Choroid plexus epithelial cell (primary cell): ENCODE data around the gene PTBP3.

Experiments
- DNase-seq: peaks from one replicate; pipeline ENCODE4 v3.0.0-alpha.2; 2010; ENCODE audit warnings: low read depth
- H3K4me3 ChIP-seq: 2 replicates; pipeline ENCODE4 v1.5.1; 2011; ENCODE audit warnings: low read depth, mild to moderate bottlenecking, control low read depth, low read length, moderate library complexity
- CTCF ChIP-seq: conservative IDR thresholded peaks from 2 replicates; pipeline ENCODE4 v1.5.1; 2011; ENCODE audit warnings: low read depth, mild to moderate bottlenecking, control low read depth, inconsistent platforms, low read length, moderate library complexity

Gene PTBP3

DNA sequence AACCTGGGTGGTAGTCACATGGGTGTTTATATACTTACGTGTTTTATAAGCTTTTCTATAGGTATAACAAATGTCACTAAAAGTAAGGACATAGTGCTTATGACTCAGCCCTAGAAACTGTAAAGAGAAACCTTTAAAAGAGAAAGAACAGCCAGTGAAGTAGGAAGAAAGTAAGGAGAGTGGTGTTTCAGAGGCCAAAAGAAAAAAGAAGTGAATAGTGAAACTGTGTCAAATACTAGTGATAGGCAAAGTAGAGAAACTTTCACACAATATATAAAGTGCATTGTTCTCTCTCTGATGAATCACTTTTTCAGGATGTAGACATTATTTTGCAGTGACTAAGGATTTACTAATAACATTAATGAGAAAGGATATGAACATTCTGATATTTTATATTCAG, 84.1 kb downstream of the PTBP3 start:
- no peak for TF ChIP-seq CTCF
- no peak overlapping the region for H3K4me3 ChIP-seq
- peak; percentile 42 for DNase-seq

GRCh38 chr9:112248722-112249121, 84.7 kb downstream of the PTBP3 start:
- no peak for TF ChIP-seq CTCF
- peak; percentile 49 for DNase-seq
- H3K4me3 ChIP-seq = no peak overlapping the region

DNA sequence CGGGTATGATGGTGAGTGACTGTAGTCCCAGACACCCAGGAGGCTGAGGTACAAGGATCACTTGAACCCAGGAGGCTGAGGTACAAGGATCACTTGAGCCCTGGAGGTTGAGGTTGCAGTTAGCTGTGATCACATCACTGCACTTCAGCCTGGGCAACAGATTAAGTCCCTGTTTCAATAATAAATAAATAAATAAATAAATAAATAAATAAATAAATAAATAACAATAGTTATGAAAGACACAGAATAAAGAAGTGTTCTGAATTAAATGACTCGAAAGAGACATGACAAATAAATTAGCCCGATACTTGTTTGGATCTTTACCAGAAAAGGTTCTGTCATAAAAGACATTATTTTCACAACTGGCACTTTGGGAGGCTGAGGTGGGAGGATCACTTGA, 86.3 kb downstream of the PTBP3 start:
- no peak for DNase-seq
- no peak overlapping the region for H3K4me3 ChIP-seq
- no peak for TF ChIP-seq CTCF

DNA sequence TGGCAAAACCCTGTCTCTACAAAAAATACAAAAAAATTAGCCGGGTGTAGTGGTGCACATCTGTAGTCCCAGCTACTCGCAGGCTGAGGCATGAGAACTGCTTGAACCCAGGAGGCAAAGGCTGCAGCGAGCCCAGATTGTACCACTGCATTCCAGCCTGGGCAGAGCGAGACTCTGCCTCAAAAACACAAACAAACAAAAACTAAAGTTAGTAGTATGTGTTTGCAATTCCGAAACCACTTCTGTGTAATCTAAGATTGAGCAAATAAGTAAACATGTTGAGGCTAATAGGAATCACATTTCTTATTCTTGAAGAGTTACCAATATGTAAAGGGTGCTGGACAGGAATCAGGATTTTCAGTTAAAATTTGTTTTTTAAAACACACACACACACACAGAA, 88.3 kb downstream of the PTBP3 start:
- no peak overlapping the region for H3K4me3 ChIP-seq
- no peak for TF ChIP-seq CTCF
- no peak for DNase-seq

- H3K4me3 ChIP-seq = no peak overlapping the region
- no peak for TF ChIP-seq CTCF
- no peak for DNase-seq
Measured at GRCh38 chr9:112242147-112242804, 91.1 kb downstream of the PTBP3 start.

- no peak for TF ChIP-seq CTCF
- peak; percentile 49 for DNase-seq
- H3K4me3 ChIP-seq = no peak overlapping the region
Measured at GRCh38 chr9:112241491-112241890, 91.9 kb downstream of the PTBP3 start.

DNA sequence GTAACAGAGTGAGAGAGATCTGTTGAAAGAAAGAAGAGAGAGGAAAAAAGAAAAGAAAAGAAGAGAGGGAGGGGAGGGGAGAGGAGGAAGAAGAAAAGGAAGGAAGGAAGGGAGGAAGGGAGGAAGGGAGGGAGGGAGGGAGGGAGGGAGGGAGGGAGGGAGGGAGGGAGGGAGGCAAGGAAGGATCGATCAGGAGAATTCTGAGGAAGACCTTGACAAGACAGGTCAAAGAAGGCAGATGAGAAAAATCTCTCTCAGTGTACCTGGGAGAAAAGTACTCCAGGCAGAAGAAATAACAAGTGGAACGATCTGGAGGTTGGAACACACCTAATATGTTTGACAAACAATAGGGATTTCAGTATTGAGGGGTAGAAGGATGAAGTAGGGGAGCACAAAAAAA, 93.7 kb downstream of the PTBP3 start:
- no peak for DNase-seq
- TF ChIP-seq CTCF = no peak
- no peak overlapping the region for H3K4me3 ChIP-seq
